PFSK-1 (cell line): Measurements from ENCODE around the gene PLA2R1.

Experiments used
- FOXP2 ChIP-seq: optimal IDR thresholded peaks from 2 replicates; pipeline ENCODE3; 2011; ENCODE audit warnings: borderline replicate concordance, control low read depth, inconsistent platforms; ENCODE audit not compliant: insufficient read depth; ENCODE audit errors: extremely low read length, extremely low read depth
- POLR2AphosphoS5 ChIP-seq: IDR thresholded peaks from 2 replicates; pipeline ENCODE4 v1.6.1; 2012; ENCODE audit warnings: low read depth, mild to moderate bottlenecking, control low read depth, low read length, moderate library complexity
- REST ChIP-seq, 2 experiments: IDR thresholded peaks; 2 replicates each; pipeline versions ENCODE4 v1.6.1 to v1.8.0; 2011 to 2012; ENCODE audit warnings: low read depth in 2 of 2, low read length in 2 of 2, control low read depth in 1 of 2, inconsistent platforms in 1 of 2, mild to moderate bottlenecking in 1 of 2, moderate library complexity in 1 of 2; ENCODE audit not compliant: insufficient read depth in 1 of 2
- SIN3A ChIP-seq: IDR thresholded peaks from 2 replicates; pipeline ENCODE4 v1.6.1; 2012; ENCODE audit warnings: mild to moderate bottlenecking, low read length, moderate library complexity, borderline replicate concordance; ENCODE audit not compliant: insufficient read depth
- TAF1 ChIP-seq: IDR thresholded peaks from 2 replicates; pipeline ENCODE4 v1.6.1; 2012; ENCODE audit warnings: low read length, control low read depth, borderline replicate concordance; ENCODE audit not compliant: insufficient read depth

- no peak for TF ChIP-seq TAF1
- TF ChIP-seq POLR2AphosphoS5: no peak
- no peak for TF ChIP-seq REST (IDR thresholded peaks at IDR 0.05; ENCODE audit: insufficient read depth in 1 of 2, low read depth in 2 of 2, low read length in 2 of 2)
- no peak for TF ChIP-seq FOXP2
- TF ChIP-seq SIN3A: no peak
Measured at GRCh38 chr2:159904127-159904958, 158.1 kb downstream of the PLA2R1 start, which contains the start of gene LY75.
